Left kidney (tissue), 2 donors: ENCODE data around the gene SMAD7. TPM values are rescaled to one million over a fixed set of nuclear protein-coding genes. Genes with fewer than 3 reads are reported as not detected.
A peak's percentile ranks its signal among the peaks of the same experiment; 100 is the strongest.

Experiments used
- DNase-seq: peaks from one replicate; pipeline ENCODE4 v3.0.0-alpha.2; 2013
- polyA plus RNA-seq: library from polyadenylated mRNA; unstranded; fragments of 120-200 nt; gene quantifications from one replicate; pipeline ENCODE4 v1.2.1, GENCODE V29; 2013; ENCODE audit not compliant: insufficient read length

Gene SMAD7
- polyA plus RNA-seq, 1 donor = 60.6 TPM

DNA sequence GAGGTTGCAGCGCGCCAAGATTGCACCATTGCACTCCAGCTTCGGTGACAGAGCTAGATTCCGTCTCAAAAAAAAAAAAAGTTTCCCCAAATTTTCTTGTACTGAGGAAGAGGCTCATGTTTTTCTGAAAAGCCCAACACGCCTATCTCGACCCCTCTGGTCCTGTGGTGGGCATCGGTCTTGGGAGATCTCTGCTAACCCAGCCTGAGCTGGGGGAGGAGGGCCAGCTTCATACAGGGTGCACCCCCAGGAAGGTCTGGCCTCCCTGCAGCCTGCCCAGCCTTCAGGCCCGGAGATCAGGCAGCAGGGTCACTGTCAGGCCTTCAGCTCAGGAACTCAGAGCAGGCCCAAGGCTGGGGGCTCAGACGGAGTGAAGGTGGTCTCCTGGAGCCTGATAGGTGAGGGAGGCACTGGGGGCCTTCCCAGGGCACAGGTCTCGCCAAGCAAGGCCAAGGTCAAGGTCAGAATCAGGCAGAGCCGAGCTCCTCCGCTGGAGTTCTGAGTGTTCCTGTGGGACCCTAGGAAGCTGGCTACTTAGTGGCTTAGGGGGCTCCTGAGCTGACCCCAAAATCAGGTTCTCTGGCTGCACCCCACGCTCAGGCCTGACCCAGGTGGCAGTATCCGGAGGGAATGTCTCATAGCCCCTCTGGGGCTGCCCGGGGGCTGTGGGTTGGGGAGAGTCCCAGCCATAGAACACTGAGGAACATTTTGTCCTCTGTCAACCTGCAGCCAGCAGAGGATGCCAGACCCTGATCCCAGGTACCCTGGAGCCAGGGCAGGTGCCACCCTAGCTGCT is 37.9 kb upstream of the SMAD7 start:
- no peak for DNase-seq

DNA sequence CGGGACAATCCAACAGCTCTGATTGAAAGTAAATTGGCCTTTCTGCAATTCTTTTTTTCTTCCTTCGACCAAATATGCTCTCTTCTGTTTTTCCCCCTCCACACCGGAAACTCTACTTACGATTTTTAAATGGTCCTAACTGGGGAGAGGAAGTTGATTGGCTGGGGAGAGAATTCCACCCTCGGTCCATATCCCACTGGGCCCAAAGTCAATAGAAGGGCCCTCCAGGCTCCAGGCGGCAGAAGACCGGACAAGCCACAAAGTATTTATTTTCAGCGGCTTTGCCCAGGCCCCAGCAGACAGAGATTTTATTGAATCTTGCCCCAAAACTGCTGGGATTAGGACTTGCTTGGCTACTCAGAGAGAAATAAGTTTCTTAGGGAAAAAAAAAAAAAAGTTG is 37.1 kb upstream of the SMAD7 start:
- DNase-seq = no peak

DNA sequence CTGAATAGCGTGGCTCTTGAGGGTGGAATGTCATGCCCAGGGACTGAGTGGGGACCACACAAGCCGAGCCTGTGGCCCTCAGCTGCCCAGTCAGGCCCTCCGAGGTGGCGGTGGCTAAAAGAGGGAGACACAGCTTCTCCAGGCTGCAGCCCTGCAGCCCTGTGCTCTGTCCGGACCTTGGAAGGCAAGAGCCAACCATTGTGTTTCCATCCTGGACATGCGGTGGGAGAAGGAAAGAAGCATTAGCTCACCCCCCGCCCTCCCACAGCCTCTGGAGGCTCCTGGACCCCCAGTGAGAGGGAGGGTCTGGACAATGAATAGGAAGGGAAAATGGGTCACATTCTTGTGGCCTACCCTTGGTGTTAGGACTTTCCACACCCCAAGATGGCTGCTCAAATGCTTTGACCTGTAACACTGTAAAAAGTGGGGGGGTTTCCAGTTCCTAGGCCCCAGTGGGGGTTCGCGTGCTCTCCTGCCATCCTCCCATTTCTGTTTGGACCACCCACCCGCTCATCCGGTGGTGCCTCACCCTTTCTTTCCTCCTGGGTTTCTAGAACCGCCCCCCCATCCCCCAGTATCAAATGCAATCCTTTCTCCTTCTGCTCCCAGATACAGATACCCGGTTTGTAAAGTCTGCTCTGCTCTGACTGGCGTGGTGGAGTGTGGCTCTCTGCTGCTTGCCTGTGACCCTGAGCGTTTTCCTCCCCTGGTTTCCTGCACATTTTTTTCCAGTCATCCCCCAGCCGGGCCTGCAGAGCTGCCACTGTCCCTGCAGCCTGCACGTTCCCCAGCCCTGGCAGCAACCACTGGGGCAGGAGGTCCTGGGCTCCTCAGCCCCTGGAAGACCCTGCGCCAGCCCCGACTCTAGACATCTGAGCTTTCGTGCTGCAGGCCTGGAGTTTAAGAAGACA is 36.3 kb upstream of the SMAD7 start:
- DNase-seq = no peak

DNA sequence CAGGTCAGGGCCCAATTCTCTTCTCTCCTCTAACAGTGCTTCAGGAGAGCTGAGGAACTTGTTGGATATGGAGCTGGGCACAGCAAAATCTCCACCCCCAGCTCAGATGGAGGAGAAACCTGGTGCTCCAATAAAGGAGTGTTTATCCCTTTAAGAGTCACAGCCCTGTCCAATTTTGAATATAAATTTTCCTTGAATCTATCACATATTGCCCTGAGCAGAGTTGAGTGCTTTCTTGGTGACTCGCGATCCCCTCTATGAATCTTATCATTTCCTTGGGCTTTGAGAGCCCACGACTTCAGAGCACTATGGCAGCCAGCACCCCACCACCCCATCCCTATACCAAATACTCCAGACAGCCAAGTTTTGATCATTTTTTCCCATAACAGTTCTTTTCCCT is 34.4 kb upstream of the SMAD7 start:
- DNase-seq = no peak

DNA sequence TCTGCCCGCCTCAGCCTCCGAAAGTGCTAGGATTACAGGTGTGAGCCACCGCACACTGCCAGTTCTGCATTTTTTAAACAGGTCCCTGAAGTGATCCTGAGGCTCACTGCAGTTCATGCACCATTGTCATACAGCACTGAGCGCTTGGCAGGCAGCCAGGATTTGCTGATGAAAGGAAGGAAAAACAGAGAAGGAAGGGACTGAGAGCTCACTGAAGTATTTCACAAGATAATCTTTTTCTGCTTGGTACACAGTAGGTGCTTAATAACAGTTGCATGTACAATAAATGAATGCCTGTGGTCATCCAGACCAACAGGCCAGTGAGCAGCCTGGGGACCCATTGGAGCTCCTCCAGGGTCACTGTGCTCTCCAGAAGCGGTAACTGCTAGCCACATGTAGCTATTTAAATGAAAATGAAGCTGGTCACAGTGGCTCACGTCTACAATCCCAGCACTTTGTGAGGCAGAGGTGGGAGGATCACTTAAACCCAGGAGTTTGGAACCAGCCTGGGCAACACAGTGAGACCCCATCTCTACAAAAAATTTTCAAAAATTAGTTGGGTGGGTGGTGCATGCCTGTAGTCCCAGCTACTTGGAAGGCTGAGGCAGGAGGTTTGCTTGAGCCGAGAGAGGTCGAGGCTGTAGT is 33.1 kb upstream of the SMAD7 start:
- DNase-seq = no peak

DNA sequence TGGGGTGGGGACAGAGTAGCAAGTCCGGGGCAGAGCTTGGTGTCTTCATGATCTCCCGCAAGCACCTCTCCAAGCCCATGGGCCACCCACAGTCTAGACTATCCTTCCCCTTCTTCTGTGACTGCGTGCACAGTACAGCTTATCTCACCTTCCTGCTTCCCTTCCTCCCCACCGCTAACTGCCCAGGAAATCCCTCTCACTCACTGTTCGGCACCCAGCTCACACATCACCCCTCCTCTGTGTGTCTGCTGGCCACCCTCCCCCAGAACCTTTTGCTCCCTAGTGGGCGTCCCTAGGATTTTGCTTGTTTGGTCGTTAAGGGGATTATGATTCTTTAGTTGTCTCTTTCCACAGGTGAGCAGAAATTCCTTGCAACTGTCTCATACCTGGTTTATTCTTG is 31.5 kb upstream of the SMAD7 start:
- no peak for DNase-seq

DNA sequence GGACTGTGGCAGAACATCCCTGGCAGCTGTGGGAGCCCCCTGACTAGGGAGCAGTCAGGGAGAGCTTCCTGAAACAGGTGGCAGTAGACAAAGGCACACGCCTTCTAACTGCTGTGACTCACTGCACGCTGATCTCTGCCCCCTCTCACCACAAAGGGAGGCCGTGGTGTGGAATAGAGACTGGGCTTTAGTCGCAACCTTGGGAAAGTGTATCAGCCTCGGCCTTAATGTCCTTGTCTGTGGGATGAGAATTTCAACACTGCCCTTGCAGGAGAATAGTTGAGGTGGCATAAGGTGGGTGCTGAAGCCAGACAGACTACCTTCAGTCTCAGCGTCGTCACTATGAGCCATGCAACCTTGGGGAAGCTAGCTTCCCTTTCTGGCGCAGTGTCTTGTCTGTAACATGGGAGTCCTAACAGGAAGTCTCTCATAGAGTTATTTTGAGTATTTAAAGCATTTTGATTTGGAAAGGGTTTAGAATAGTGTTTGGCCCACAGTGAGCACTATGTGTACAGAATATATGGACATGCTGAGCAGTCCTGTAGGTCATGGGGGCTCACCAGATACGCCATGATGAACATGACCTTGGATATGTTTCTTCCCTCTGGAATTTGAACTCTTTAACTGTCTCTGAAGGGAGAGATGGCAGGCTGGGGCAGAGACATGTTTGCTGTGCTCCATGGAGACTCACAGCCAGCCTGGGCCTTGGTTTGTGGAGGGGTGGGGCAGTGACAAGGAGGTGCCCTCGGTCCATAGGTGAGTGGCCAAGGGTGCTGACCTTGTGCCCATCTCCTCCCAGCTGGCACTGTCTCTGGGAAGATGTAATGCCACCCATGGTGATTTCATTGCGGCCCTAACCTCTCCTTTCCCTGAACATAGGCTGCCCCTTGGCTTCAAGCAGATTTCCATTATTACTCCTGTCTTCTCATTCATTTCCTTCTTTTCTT is 29.5 kb upstream of the SMAD7 start:
- DNase-seq = no peak

DNA sequence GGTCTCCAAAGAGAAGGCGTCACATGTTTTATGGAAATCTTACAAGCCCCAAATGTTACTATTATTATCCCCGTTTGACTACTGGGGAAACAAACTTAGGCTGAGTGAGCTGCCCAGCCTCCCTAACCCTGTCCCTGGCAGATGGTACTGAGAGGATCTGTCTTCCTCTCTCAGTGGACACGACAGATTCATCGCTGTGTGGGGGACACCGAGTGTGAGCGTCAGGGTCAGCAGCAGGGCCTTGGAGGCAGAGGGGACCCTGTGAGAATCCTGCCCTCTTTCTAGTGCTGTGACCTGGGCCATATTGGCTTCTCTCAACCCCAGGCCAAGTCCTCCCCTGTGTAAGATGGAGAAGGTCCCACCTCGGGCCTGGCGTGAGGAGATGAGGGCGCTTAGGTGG is 27.1 kb upstream of the SMAD7 start:
- DNase-seq = no peak

DNA sequence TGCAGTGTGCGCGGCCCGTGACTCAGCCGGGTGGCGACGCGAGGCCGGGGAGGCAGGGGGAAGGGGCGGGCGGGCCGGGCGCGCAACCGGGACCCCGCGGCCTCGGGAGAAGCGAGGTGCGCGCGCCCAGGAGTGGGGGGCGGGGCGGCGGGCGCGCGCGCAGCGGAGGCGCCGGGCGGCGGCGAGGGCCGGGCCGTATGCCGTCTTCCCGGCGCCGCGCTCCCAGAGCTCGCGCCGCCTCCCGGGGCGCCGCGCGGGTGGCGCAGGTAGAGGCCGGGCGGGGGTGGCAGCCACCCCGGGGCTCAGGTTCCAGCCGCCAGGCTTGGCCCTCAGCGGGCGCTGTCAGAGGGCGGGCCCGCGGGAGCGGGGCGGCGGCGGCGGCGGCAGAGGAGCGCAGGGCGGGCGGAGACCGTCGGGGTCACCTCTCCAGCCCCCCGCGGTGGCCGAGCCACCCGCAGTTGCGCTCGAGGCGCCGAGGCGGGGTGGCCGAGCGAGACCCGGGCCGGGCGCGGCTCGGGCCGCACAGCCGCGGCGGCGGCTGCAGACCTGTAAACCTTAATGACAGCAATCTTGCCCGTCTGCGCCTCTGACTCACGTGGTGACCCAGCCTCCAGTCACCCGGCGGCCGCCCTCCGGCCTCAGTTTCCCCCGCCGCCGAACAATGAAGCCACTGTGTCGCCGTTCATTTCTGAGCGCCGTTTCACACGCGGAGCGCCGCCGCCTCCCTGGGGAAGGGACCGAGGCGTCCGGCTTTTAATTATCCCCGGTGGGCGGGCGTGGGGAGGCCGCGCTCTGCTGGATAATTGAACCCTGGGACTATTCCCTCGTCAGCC is 25.3 kb upstream of the SMAD7 start:
- DNase-seq = peak; percentile 60

DNA sequence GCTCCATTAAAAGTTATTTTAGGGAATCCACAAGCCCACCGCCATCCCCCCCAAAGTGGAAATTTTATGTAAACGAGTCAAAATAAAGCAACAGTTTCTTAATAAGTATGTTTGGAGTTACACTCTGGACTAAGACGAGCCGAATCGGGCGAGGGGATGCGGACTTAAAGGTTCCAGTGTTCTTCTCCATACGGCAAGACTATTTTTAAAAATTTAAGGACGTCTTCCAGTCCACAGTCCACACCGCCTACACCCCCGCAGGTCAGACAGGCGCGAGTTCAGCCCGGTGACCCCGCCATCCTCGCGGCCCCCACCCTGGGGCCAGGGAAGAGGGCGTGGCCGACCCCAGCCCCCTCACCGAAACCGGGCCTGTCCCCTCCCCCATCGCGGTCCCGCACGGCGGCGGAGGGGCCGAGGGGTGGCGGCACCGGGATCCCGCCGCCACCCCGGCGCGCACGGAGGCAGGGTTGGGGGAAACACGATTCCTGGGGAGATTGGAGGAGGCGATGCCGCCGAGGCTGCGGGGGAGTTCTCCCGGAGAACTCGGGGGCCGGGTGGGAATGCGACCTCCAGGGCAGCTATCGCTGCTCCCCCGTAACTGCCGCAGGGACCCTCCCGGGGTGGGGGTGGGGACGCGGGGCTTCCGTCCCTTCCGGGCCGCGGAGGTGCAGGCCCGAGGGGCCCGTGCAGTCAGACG is 24.5 kb upstream of the SMAD7 start:
- DNase-seq = no peak

DNA sequence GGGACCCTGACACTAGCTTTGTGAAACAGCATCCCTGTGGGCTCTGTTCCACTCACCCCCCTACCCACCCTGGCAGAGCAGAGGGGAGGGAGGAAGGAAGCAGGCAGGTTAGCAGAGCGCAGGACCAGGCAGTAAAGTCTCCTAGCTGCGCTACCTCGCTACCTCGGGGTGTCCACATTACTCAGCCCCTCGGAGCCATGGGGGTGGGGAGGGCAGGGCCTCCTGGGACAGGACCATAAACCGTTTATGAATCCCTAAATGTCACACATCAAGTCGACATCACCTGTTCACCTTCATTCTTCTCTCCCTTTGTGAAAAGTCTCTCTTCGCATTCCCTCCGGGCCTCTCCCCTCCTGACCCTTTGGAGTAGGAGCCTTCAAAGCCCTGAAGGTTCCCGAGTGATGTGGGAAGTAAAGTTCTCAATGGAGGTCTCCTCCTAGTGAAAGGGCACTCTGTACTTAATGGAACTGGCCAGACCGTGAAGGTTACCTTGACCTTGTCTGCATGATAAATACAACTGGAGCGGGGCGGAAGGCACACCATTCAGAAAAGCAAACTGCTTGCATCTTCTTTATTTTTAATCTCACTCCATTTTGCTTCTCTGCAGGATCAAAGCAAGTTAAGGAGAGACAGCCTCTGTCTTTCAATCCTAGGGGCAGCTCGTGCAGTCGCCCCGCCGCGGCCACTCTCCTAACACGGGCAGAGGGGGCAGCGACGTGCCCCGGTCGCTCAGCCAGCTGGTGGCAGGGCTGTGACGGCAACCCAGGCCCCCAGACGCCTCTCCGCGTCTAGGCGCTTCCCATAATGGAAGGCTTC is 23.7 kb upstream of the SMAD7 start:
- no peak for DNase-seq

DNA sequence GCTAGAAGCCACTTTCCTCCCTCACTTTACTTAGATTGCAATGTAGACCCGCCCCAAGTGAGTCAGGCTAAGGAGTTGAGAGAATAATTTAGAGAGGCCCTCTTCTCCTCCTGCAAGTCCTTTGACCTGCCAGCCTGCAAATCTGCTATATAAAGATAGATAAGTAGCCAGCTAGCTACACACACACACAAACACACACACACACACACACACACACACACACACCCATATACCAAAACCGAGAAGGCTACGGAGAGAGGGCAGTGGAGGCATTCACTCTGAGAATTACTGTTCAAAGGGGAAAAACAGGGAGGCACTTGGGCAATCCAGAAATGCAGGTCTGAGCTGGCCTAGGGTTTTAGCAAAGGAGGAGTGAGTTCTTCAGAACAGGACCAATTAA is 23.0 kb upstream of the SMAD7 start:
- no peak for DNase-seq

DNA sequence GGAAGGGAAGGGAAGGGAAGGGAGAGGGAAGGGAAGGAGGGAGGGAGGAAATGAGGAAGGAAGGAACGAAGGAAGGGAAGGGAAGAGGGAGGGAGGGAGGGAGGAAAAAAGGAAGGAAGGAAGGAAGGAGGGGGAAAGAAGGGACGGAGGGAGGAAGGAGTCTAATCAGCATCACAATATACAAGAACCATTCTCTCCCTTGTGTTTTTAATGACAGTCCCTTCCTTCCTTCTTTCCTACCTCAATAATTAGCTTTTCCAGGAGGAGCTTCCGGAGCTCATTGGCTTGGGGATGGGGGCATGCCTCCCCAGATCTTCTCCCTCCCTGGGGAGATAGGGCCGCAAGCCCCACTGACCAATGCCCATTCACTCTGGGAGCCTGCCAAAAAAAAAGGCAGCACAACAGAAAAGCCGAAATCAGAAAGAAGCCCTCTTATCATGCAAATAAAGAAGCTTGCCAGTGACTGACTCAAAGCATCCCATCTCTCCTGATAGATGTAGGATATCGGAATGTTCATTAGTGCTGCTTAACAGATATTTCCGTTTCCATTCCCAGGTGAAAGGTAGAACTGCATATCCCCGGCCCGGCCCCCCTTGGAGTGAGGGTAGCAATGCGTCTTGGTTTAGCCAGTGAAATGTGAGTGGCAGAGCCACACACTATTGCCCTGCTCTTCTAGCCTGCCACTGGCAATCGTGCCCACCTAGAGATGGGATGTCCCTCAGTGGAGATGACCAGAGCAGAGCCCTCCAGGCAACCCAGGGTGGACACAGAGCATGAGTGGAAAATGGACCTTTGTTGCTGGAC is 17.8 kb upstream of the SMAD7 start:
- DNase-seq = no peak

DNA sequence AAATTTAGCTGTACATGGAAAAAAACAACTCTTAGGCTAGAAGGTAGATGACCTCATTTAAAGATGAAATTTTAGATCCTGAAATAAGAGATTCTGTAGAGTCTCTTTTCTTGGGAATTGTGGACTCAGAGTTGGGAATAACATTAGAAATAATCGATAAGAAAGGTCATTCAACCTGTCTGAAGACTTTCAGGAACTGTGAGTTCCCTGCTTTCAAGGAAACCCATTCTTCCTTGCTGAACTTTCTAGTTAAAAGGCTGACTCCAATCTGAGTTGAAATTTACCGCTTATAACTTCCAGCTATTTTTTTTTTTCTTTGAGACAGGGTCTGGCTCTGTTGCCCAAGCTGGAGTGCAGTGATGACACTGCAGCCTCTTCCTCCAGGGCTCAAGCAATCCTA is 16.8 kb upstream of the SMAD7 start:
- DNase-seq = no peak

DNA sequence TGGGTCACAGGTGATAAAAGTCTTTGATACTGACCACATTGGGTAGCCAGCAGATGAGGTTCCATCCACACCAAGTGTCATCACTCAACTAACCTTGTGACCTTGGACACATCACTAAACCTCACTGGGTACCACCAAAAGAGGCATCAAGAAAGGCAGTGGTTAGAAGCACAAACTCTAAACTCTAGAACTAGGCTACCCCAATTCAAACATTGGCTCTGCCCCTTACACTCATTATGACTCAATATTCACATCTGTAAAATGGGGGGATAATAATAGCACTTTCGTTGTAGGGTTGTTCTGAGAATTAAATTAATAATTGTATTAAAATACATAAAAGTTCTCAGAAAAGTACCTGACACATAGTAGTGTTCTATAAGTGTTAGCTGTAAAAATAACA is 15.8 kb upstream of the SMAD7 start:
- no peak for DNase-seq

DNA sequence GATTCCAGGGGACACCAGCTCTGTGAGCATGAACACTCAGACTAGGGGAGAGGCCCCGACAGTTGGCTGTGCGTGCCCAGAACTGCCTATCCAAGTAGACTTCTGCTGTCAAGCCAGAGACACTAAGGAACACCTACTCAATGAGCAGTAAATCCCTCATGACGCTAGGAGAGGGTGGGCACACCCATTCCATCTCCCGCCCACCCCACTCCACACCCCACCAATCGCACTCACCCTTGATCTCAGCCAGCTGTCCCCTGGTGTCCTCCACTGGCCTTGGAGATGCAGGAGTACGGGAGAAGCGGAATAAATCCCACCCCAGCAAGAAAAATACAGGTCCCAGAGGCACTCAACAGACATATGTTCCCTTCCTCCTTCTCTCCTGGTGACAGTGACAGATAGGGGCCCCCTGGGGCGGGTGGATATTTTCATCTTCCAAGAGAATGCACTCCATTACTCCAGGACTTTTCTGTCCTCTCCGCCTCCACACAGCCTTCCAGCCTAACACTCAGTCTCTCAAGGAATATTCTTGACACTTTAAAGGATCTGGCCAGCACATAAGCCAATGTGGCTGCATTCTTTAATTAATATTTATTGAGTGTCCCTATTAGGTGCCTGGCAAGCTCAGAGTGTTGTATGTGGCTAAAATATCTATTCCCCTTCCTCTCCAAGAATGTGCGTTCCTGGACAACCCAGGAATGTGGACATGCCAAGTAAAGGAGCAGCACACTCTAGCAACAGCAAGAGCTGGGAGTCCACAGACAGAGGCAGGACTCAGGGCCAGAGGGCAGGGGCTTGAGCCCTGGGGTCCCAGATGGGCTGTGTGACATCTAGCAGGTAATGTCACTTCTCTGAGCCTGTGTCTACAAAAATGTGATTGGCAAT is 13.1 kb upstream of the SMAD7 start:
- DNase-seq = no peak

DNA sequence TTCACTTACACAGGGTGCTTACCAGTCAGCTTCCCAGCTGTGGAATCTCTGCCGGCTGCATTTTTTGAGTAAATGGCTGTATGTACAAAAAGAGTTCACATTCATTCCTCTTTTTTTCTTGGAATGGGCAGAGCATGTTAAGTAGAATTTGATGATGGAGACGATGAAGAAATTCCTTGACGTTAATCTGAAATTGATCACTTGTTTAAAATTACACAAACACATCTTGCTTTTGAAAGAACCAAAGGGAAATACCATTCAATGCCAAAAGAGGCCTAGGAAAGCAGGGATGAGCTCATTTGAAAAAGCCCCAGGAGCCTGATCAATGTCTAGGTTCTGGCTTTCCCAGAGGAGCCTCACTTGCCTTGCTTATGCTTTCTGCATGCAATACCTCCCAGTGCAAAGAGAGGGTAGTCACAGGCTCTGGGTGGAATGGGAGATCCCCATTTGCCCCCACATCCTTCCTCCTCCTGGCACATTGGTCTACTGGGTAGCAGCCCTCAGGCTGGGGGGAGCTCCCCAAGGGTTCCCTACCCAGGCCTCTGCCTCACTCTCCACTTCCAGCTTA is 12.3 kb upstream of the SMAD7 start:
- no peak for DNase-seq
